ENCODE data around the gene C21orf91.
A peak's percentile ranks its signal among the peaks of the same experiment; 100 is the strongest.

The C21orf91 gene

DNA sequence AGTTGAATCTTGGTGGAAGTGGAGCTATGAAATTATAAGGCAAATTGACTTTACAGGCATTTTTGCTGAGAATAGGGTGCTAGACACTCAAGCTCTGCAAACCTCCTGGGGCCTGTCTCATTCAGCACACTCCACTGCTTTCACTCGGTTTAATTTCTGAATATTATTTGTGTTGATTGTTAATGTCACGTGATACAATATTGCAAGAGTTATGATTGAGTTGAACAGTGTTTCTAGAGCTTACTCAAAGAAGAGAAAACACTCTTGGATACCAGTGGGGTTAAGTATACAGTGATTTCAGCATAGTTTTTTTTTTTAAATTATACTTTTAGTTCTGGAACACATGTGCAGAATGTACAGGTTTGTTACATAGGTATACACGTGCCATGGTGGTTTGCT lies 49.7 kb downstream of the C21orf91 start:
- H3K27ac ChIP-seq (ENCODE audit: low read depth, low read length), result no peak overlapping the region
- no peaks in the 10 kb centered on the region for H3K27me3 ChIP-seq (ENCODE audit: insufficient read depth, low read length)
- H4K12ac ChIP-seq (ENCODE audit: low read depth, low read length), result no peak overlapping the region
- H3K36me3 ChIP-seq (ENCODE audit: control insufficient read depth in 1 of 2, insufficient read depth in 2 of 2, low read length in 2 of 2), result no peaks in the 10 kb centered on the region
- H3K4me3 ChIP-seq (ENCODE audit: low read depth, low read length), result no peak overlapping the region
- no peaks in the 10 kb centered on the region for H3K9me3 ChIP-seq (ENCODE audit: insufficient read depth, low read depth, low read length)
- no peak overlapping the region for H3K18ac ChIP-seq (ENCODE audit: low read length)
- H2BK120ac ChIP-seq (ENCODE audit: insufficient read depth, low read length, poor library complexity), result no peak overlapping the region
- WGBS (ENCODE audit: extremely low coverage, insufficient coverage, insufficient read length), result no CpG with 5 or more reads among the region's 3 CpGs
- no peak overlapping the region for H2BK12ac ChIP-seq (ENCODE audit: low read length)
- H4K8ac ChIP-seq (ENCODE audit: low read depth, low read length), result no peak overlapping the region
- no peak overlapping the region for H3K4ac ChIP-seq (ENCODE audit: low read depth, low read length)
- no peak overlapping the region for H4K91ac ChIP-seq (ENCODE audit: low read depth, low read length)
- no peak overlapping the region for H3K4me2 ChIP-seq (ENCODE audit: low read length)
- H3K79me2 ChIP-seq (ENCODE audit: control insufficient read depth, insufficient read depth, low read length, poor library complexity), result no peaks in the 10 kb centered on the region
- no peaks in the 10 kb centered on the region for H3K79me1 ChIP-seq (ENCODE audit: low read length)
- DNase-seq, result no peak
- no peak overlapping the region for H3K14ac ChIP-seq (ENCODE audit: low read length)
- H2AK5ac ChIP-seq (ENCODE audit: low read length), result no peak overlapping the region
- H2BK5ac ChIP-seq (ENCODE audit: low read depth, low read length, poor library complexity), result no peak overlapping the region
- no peaks in the 10 kb centered on the region for H3K4me1 ChIP-seq (ENCODE audit: control insufficient read depth in 1 of 2, insufficient read depth in 2 of 2, low read length in 2 of 2)
- no peak overlapping the region for H2AFZ ChIP-seq (ENCODE audit: insufficient read depth, low read length, poor library complexity)
- no peak overlapping the region for H3K9ac ChIP-seq (ENCODE audit: low read length)
- H3K23ac ChIP-seq (ENCODE audit: low read length), result no peak overlapping the region

GRCh38 chr21:17768840-17769446 lies 50.2 kb downstream of the C21orf91 start:
- Histone ChIP-seq H3K4ac (ENCODE audit: low read depth, low read length) (no peak overlapping the region), H3K27me3 (ENCODE audit: insufficient read depth, low read length) (no peaks in the 10 kb centered on the region), H3K4me2 (ENCODE audit: low read length) (no peak overlapping the region), H3K18ac (ENCODE audit: low read length) (no peak overlapping the region), H4K8ac (ENCODE audit: low read depth, low read length) (no peak overlapping the region), H3K14ac (ENCODE audit: low read length) (no peak overlapping the region), H4K91ac (ENCODE audit: low read depth, low read length) (no peak overlapping the region), H3K79me1 (ENCODE audit: low read length) (no peaks in the 10 kb centered on the region), H2AFZ (ENCODE audit: insufficient read depth, low read length, poor library complexity) (no peak overlapping the region), H3K9ac (ENCODE audit: low read length) (no peak overlapping the region), H3K79me2 (ENCODE audit: control insufficient read depth, insufficient read depth, low read length, poor library complexity) (no peaks in the 10 kb centered on the region), H2BK5ac (ENCODE audit: low read depth, low read length, poor library complexity) (no peak overlapping the region), H2BK12ac (ENCODE audit: low read length) (no peak overlapping the region), H3K36me3 (ENCODE audit: control insufficient read depth in 1 of 2, insufficient read depth in 2 of 2, low read length in 2 of 2) (no peaks in the 10 kb centered on the region), H3K4me1 (ENCODE audit: control insufficient read depth in 1 of 2, insufficient read depth in 2 of 2, low read length in 2 of 2) (no peaks in the 10 kb centered on the region), H2BK120ac (ENCODE audit: insufficient read depth, low read length, poor library complexity) (no peak overlapping the region), H3K4me3 (ENCODE audit: low read depth, low read length) (no peak overlapping the region), H3K27ac (ENCODE audit: low read depth, low read length) (no peak overlapping the region), H2AK5ac (ENCODE audit: low read length) (no peak overlapping the region), H3K23ac (ENCODE audit: low read length) (no peak overlapping the region), H4K12ac (ENCODE audit: low read depth, low read length) (no peak overlapping the region), H3K9me3 (ENCODE audit: insufficient read depth, low read depth, low read length) (no peaks in the 10 kb centered on the region)
- no CpG with 5 or more reads among the region's 3 CpGs for WGBS (ENCODE audit: extremely low coverage, insufficient coverage, insufficient read length)
- DNase-seq, result no peak

DNA sequence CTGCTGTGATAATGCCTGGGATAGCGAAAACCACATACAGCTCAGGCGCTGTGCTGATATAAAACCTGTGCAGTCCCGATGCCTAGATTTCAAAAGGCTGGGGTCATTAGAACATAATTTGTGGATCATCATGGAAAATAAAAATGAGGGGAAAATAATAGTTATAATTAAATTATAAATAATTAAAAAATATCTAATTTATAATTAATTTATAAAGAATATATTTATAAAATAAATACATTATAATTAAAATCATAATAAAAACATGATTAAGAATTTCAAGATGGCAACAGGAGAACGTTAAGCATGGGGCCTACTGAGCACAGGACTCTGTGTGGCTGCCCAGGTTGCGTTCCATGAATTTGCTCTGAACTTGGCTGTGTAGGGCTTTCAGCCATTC lies 53.9 kb downstream of the C21orf91 start:
- no peak overlapping the region for H3K4me2 ChIP-seq (ENCODE audit: low read length)
- no peaks in the 10 kb centered on the region for H3K9me3 ChIP-seq (ENCODE audit: insufficient read depth, low read depth, low read length)
- no peak overlapping the region for H4K8ac ChIP-seq (ENCODE audit: low read depth, low read length)
- no peak overlapping the region for H3K4me3 ChIP-seq (ENCODE audit: low read depth, low read length)
- H3K23ac ChIP-seq (ENCODE audit: low read length), result no peak overlapping the region
- no peak overlapping the region for H3K18ac ChIP-seq (ENCODE audit: low read length)
- H2AK5ac ChIP-seq (ENCODE audit: low read length), result no peak overlapping the region
- DNase-seq, result no peak
- no peak overlapping the region for H2BK5ac ChIP-seq (ENCODE audit: low read depth, low read length, poor library complexity)
- no peak overlapping the region for H3K14ac ChIP-seq (ENCODE audit: low read length)
- H4K12ac ChIP-seq (ENCODE audit: low read depth, low read length), result no peak overlapping the region
- H3K4ac ChIP-seq (ENCODE audit: low read depth, low read length), result no peak overlapping the region
- H2BK120ac ChIP-seq (ENCODE audit: insufficient read depth, low read length, poor library complexity), result no peak overlapping the region
- H3K27me3 ChIP-seq (ENCODE audit: insufficient read depth, low read length), result no peaks in the 10 kb centered on the region
- no peak overlapping the region for H4K91ac ChIP-seq (ENCODE audit: low read depth, low read length)
- no peak overlapping the region for H2BK12ac ChIP-seq (ENCODE audit: low read length)
- H3K79me2 ChIP-seq (ENCODE audit: control insufficient read depth, insufficient read depth, low read length, poor library complexity), result no peaks in the 10 kb centered on the region
- H3K27ac ChIP-seq (ENCODE audit: low read depth, low read length), result no peak overlapping the region
- no peak overlapping the region for H2AFZ ChIP-seq (ENCODE audit: insufficient read depth, low read length, poor library complexity)
- WGBS (ENCODE audit: extremely low coverage, insufficient coverage, insufficient read length), result no CpG with 5 or more reads among the region's 5 CpGs
- no peaks in the 10 kb centered on the region for H3K79me1 ChIP-seq (ENCODE audit: low read length)
- no peaks in the 10 kb centered on the region for H3K4me1 ChIP-seq (ENCODE audit: control insufficient read depth in 1 of 2, insufficient read depth in 2 of 2, low read length in 2 of 2)
- no peaks in the 10 kb centered on the region for H3K36me3 ChIP-seq (ENCODE audit: control insufficient read depth in 1 of 2, insufficient read depth in 2 of 2, low read length in 2 of 2)
- H3K9ac ChIP-seq (ENCODE audit: low read length), result no peak overlapping the region

- no peak overlapping the region for H3K27ac ChIP-seq (ENCODE audit: low read depth, low read length)
- no peak overlapping the region for H3K4me2 ChIP-seq (ENCODE audit: low read length)
- H2AK5ac ChIP-seq (ENCODE audit: low read length), result no peak overlapping the region
- no peak overlapping the region for H3K23ac ChIP-seq (ENCODE audit: low read length)
- no peaks in the 10 kb centered on the region for H3K27me3 ChIP-seq (ENCODE audit: insufficient read depth, low read length)
- DNase-seq, result peak; percentile 96 to 98
- H3K79me2 ChIP-seq (ENCODE audit: control insufficient read depth, insufficient read depth, low read length, poor library complexity), result no peaks in the 10 kb centered on the region
- H3K79me1 ChIP-seq (ENCODE audit: low read length), result no peaks in the 10 kb centered on the region
- H3K4me1 ChIP-seq (ENCODE audit: control insufficient read depth in 1 of 2, insufficient read depth in 2 of 2, low read length in 2 of 2), result no peaks in the 10 kb centered on the region
- H3K14ac ChIP-seq (ENCODE audit: low read length), result no peak overlapping the region
- no peak overlapping the region for H4K12ac ChIP-seq (ENCODE audit: low read depth, low read length)
- H3K4ac ChIP-seq (ENCODE audit: low read depth, low read length), result no peak overlapping the region
- H2BK12ac ChIP-seq (ENCODE audit: low read length), result no peak overlapping the region
- no peaks in the 10 kb centered on the region for H3K36me3 ChIP-seq (ENCODE audit: control insufficient read depth in 1 of 2, insufficient read depth in 2 of 2, low read length in 2 of 2)
- no peak overlapping the region for H2AFZ ChIP-seq (ENCODE audit: insufficient read depth, low read length, poor library complexity)
- H3K9ac ChIP-seq (ENCODE audit: low read length), result no peak overlapping the region
- H4K8ac ChIP-seq (ENCODE audit: low read depth, low read length), result no peak overlapping the region
- no peak overlapping the region for H3K18ac ChIP-seq (ENCODE audit: low read length)
- H3K9me3 ChIP-seq (ENCODE audit: insufficient read depth, low read depth, low read length), result no peaks in the 10 kb centered on the region
- WGBS (ENCODE audit: extremely low coverage, insufficient coverage, insufficient read length), result no CpG with 5 or more reads among the region's 9 CpGs
- H4K91ac ChIP-seq (ENCODE audit: low read depth, low read length), result no peak overlapping the region
- H2BK120ac ChIP-seq (ENCODE audit: insufficient read depth, low read length, poor library complexity), result no peak overlapping the region
- no peak overlapping the region for H2BK5ac ChIP-seq (ENCODE audit: low read depth, low read length, poor library complexity)
- no peak overlapping the region for H3K4me3 ChIP-seq (ENCODE audit: low read depth, low read length)
Observed at GRCh38 chr21:17763288-17764037, 55.7 kb downstream of the C21orf91 start.

All from trophoblast cell (in vitro differentiated cells and primary cell).